Neural cell (in vitro differentiated cells): ENCODE measurements around the gene MAT2A. TPM values are rescaled to one million over a fixed set of nuclear protein-coding genes. Genes with fewer than 3 reads are reported as not detected.

Experiments
- H2AFZ ChIP-seq: fragments of 200-600, 300-800 bp; sonication (generic), shearing (Covaris generic); 2 replicates; pipeline ENCODE4 v1.6.0; 2014; ENCODE audit warnings: low read depth, mild to moderate bottlenecking, antibody characterized with exemption, low read length, moderate library complexity
- H3F3A ChIP-seq: fragments of 200-600 bp; shearing (Covaris generic); 2 replicates; pipeline ENCODE4 v1.6.1; 2016; ENCODE audit warnings: mild to moderate bottlenecking, moderate library complexity, mixed read lengths, antibody characterized with exemption, low read length; ENCODE audit not compliant: insufficient read depth, poor library complexity, severe bottlenecking
- H3K27ac ChIP-seq: fragments of 200-600, 300-800 bp; sonication (generic), shearing (Covaris generic); 2 replicates; pipeline ENCODE4 v1.5.1; 2014; ENCODE audit warnings: mild to moderate bottlenecking, low read length, moderate library complexity
- H3K27me3 ChIP-seq: fragments of 300-800, 200-600 bp; sonication (generic), shearing (Covaris generic); 2 replicates; pipeline ENCODE4 v1.6.0; 2014; ENCODE audit warnings: mild to moderate bottlenecking, low read depth, low read length, moderate library complexity; ENCODE audit not compliant: insufficient read depth
- H3K36me3 ChIP-seq: fragments of 300-800, 200-600 bp; sonication (generic), shearing (Covaris generic); 2 replicates; pipeline ENCODE4 v1.5.1; 2014; ENCODE audit warnings: mild to moderate bottlenecking, antibody characterized with exemption, low read length, moderate library complexity; ENCODE audit not compliant: insufficient read depth
- H3K4me2 ChIP-seq: fragments of 300-800, 200-600 bp; sonication (generic), shearing (Covaris generic); 2 replicates; pipeline ENCODE4 v1.6.0; 2014; ENCODE audit warnings: mild to moderate bottlenecking, low read length
- H3K4me3 ChIP-seq: fragments of 300-800, 200-600 bp; sonication (generic), shearing (Covaris generic); 2 replicates; pipeline ENCODE4 v1.5.1; 2014; ENCODE audit warnings: mild to moderate bottlenecking, low read length, moderate library complexity
- H3K79me2 ChIP-seq: fragments of 200-600 bp; shearing (Covaris generic); replicated peaks from 2 replicates; pipeline ENCODE4 v1.6.0; 2014; ENCODE audit warnings: mild to moderate bottlenecking, low read length, moderate library complexity; ENCODE audit not compliant: insufficient read depth
- H3K9ac ChIP-seq: fragments of 300-800, 200-600 bp; sonication (generic), shearing (Covaris generic); 2 replicates; pipeline ENCODE4 v1.6.1; 2016; ENCODE audit warnings: mild to moderate bottlenecking, low read length, mixed read lengths
- H3K9me2 ChIP-seq: fragments of 200-600 bp; shearing (Covaris generic); 2 replicates; pipeline ENCODE4 v1.6.1; 2016; ENCODE audit warnings: mild to moderate bottlenecking, low read length, mixed read lengths; ENCODE audit not compliant: insufficient read depth
- H3K9me3 ChIP-seq: fragments of 200-600, 300-800 bp; sonication (generic), shearing (Covaris generic); 2 replicates; pipeline ENCODE4 v1.6.1; 2016; ENCODE audit warnings: mild to moderate bottlenecking, mixed run types, low read length, moderate library complexity, mixed read lengths
- H4K20me1 ChIP-seq: fragments of 200-600 bp; shearing (Covaris generic); 2 replicates; pipeline ENCODE4 v1.6.1; 2016; ENCODE audit warnings: mild to moderate bottlenecking, mixed run types; ENCODE audit not compliant: insufficient read depth
- EP300 ChIP-seq: fragments of 450-650 bp; conservative IDR thresholded peaks from 2 replicates; pipeline ENCODE4 v1.6.1; 2014; ENCODE audit warnings: antibody characterized with exemption, mild to moderate bottlenecking, moderate library complexity; ENCODE audit not compliant: poor library complexity, severe bottlenecking
- EZH2 ChIP-seq: fragments of 200-600, 300-800 bp; shearing (Covaris generic), sonication (generic); IDR thresholded peaks from 2 replicates; pipeline ENCODE4 v1.6.1; 2014; ENCODE audit warnings: antibody characterized with exemption, low read length, borderline replicate concordance, mild to moderate bottlenecking; ENCODE audit not compliant: insufficient read depth, poor library complexity, severe bottlenecking
- MXI1 ChIP-seq: fragments of 450-650 bp; conservative IDR thresholded peaks from 2 replicates; pipeline ENCODE4 v1.6.1; 2014; ENCODE audit warnings: antibody characterized with exemption, mild to moderate bottlenecking; ENCODE audit not compliant: poor library complexity, severe bottlenecking
- POLR2AphosphoS5 ChIP-seq: IDR thresholded peaks from 2 replicates; pipeline ENCODE4 v1.6.1; 2012
- RAD21 ChIP-seq: fragments of 450-650 bp; conservative IDR thresholded peaks from 2 replicates; pipeline ENCODE4 v1.6.1; 2014; ENCODE audit warnings: antibody characterized with exemption, mild to moderate bottlenecking, moderate library complexity
- REST ChIP-seq: IDR thresholded peaks from 2 replicates; pipeline ENCODE4 v1.6.1; 2012; ENCODE audit warnings: borderline replicate concordance
- SMC3 ChIP-seq: fragments of 450-650 bp; conservative IDR thresholded peaks from 2 replicates; pipeline ENCODE4 v1.6.1; 2014; ENCODE audit warnings: antibody characterized with exemption, mild to moderate bottlenecking, moderate library complexity; ENCODE audit not compliant: poor library complexity
- TAF1 ChIP-seq: IDR thresholded peaks from 2 replicates; pipeline ENCODE4 v1.6.1; 2012; ENCODE audit warnings: low read depth
- polyA plus RNA-seq: library from polyadenylated mRNA; depleted of rRNA; stranded (reverse); fragments of >200 nt; gene quantifications from 2 replicates; pipeline ENCODE4 v1.2.3, GENCODE V29; 2014
- TF ChIP-seq, protein P1 (sequence below): fragments of 450-650 bp; IDR thresholded peaks from 2 replicates; pipeline ENCODE4 v1.5.1; 2014; ENCODE audit warnings: antibody characterized with exemption, mild to moderate bottlenecking, moderate library complexity; ENCODE audit not compliant: poor library complexity, severe bottlenecking

The MAT2A gene
- polyA plus RNA-seq, 1 donor from 2014 or later, result 230 TPM

DNA sequence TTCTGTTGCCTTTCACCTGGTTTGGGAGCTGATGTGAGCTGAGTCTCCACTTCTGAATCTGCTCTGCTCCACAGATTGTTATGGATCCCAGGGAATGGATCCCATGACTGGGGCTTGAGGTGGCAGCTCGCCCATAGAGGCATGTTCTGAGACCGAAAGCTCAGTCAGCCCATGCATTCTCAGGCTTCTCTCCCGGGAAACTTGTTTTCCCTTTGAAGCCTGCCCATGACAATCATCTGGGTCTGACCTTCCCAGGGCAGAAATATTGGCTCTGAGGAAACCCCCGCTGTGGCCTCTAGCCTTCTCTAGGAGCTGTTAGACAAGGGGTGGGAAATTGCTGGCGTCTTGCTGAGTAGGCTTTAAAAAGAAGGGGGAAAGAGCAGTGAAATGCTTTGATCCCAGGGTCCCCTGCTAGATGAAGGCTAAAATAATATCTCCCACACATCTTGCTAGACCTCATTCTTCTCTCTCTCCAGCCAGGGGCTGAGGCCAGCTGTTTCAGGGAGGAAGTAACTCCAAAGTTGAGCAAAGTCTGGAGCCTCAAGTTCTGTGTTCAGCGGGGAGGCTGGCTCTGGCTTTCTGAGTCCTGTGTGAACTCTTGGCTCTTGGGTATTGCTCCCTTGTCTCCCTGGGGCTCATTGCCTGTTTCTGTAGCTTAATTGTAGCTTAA, 40.4 kb downstream of the MAT2A start:
- no peak for TF ChIP-seq TAF1
- no peak for TF ChIP-seq POLR2AphosphoS5
- TF ChIP-seq EZH2, result no peak
- TF ChIP-seq RAD21, result no peak
- TF ChIP-seq SMC3, result no peak
- TF ChIP-seq REST, result no peak
- TF ChIP-seq EP300, result no peak
- no peak for TF ChIP-seq MXI1
- TF ChIP-seq, protein P1, sequence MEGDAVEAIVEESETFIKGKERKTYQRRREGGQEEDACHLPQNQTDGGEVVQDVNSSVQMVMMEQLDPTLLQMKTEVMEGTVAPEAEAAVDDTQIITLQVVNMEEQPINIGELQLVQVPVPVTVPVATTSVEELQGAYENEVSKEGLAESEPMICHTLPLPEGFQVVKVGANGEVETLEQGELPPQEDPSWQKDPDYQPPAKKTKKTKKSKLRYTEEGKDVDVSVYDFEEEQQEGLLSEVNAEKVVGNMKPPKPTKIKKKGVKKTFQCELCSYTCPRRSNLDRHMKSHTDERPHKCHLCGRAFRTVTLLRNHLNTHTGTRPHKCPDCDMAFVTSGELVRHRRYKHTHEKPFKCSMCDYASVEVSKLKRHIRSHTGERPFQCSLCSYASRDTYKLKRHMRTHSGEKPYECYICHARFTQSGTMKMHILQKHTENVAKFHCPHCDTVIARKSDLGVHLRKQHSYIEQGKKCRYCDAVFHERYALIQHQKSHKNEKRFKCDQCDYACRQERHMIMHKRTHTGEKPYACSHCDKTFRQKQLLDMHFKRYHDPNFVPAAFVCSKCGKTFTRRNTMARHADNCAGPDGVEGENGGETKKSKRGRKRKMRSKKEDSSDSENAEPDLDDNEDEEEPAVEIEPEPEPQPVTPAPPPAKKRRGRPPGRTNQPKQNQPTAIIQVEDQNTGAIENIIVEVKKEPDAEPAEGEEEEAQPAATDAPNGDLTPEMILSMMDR, result no peak
- Histone ChIP-seq H4K20me1 (no peaks in the 10 kb centered on the region), H3K36me3 (no peaks in the 10 kb centered on the region), H3F3A (no peaks in the 10 kb centered on the region), H3K4me3 (no peak overlapping the region), H3K27me3 (peaks cover 25% of the 10 kb centered on the region), H3K79me2 (no peaks in the 10 kb centered on the region), H3K9me2 (no peaks in the 10 kb centered on the region), H3K27ac (no peak overlapping the region), H3K9me3 (no peaks in the 10 kb centered on the region), H2AFZ (no peak overlapping the region), H3K9ac (no peak overlapping the region), H3K4me2 (no peak overlapping the region)

GRCh38 chr2:85580206-85580605, 41.2 kb downstream of the MAT2A start:
- Histone ChIP-seq H3K9ac (no peak overlapping the region), H3K36me3 (no peaks in the 10 kb centered on the region), H3F3A (no peaks in the 10 kb centered on the region), H3K4me2 (no peak overlapping the region), H3K79me2 (no peaks in the 10 kb centered on the region), H3K9me3 (no peaks in the 10 kb centered on the region), H3K27me3 (peaks cover 33% of the 10 kb centered on the region), H3K27ac (no peak overlapping the region), H3K9me2 (no peaks in the 10 kb centered on the region), H3K4me3 (no peak overlapping the region), H2AFZ (no peak overlapping the region), H4K20me1 (no peaks in the 10 kb centered on the region)
- TF ChIP-seq REST (no peak), EP300 (no peak), POLR2AphosphoS5 (no peak), MXI1 (no peak)
- TF ChIP-seq, protein P1, result no peak
